Prostate gland (tissue), 2 donors: ENCODE measurements around the gene RARA. TPM values are rescaled to one million over a fixed set of nuclear protein-coding genes. Genes with fewer than 3 reads are reported as not detected.

Experiments
- DNase-seq: peaks from one replicate; pipeline ENCODE4 v3.0.0-alpha.2; 2019; ENCODE audit warnings: low spot score
- H3K27ac ChIP-seq, 2 donors: fragments of 200-600 bp; sonication (generic); 2 replicates each; pipeline ENCODE4 v1.5.1; 2017 to 2019
- H3K27me3 ChIP-seq: fragments of 200-600 bp; sonication (generic); replicated peaks from 2 replicates; pipeline ENCODE4 v1.5.1; 2019; ENCODE audit not compliant: insufficient read depth
- H3K36me3 ChIP-seq, 2 donors: fragments of 200-600 bp; sonication (generic); 1 replicate in 1 of 2; 2 replicates in 1 of 2; pipeline versions ENCODE4 v1.5.1 to v1.8.1; 2017 to 2019
- H3K4me1 ChIP-seq: fragments of 200-600 bp; sonication (generic); replicated peaks from 2 replicates; pipeline ENCODE4 v1.5.1; 2019
- H3K4me3 ChIP-seq, 2 donors: fragments of 200-600 bp; sonication (generic); 2 replicates each; pipeline ENCODE4 v1.5.1; 2017 to 2019
- H3K9me3 ChIP-seq: fragments of 200-600 bp; sonication (generic); 2 replicates; pipeline ENCODE4 v1.5.1; 2017
- POLR2A ChIP-seq: fragments of 450-650 bp; IDR thresholded peaks from one replicate; pipeline ENCODE4 v1.6.1; 2016; ENCODE audit warnings: antibody characterized with exemption, mild to moderate bottlenecking
- POLR2AphosphoS5 ChIP-seq: sonication (generic); formaldehyde crosslinking; IDR thresholded peaks from one replicate; pipeline ENCODE4 v1.6.1; 2017; ENCODE audit warnings: antibody characterized with exemption
- WGBS: methylation state at CpG from one replicate; pipeline ENCODE4 v1.1.5; 2018; 5-methylcytosine and 5-hydroxymethylcytosine counted together
- intact Hi-C: fragments of 100-400 bp; cut with DNase I; formaldehyde crosslinking; loops from one replicate; pipeline ENCODE4 v1.14.2; 2022
- total RNA-seq, 2 donors: library from RNA; depleted of rRNA; stranded (reverse); fragments of >200 nt; gene quantifications; one replicate each; pipeline ENCODE4 v1.1.0, GENCODE V29; 2016
- TF ChIP-seq, protein P1 (sequence below), 4 experiments: fragments of 200-600 bp in 2 of 4; fragments of 450-650 bp in 2 of 4; sonication (generic) in 2 of 4; IDR thresholded peaks; 1 replicate in 3 of 4; 2 replicates in 1 of 4; pipeline ENCODE4 v1.5.1; 2016 to 2019; ENCODE audit warnings: antibody characterized with exemption in 4 of 4, mild to moderate bottlenecking in 2 of 4, moderate library complexity in 2 of 4

Gene RARA
- total RNA-seq, 2 donors from 2014 or later = 24.4 to 70.6 TPM

DNA sequence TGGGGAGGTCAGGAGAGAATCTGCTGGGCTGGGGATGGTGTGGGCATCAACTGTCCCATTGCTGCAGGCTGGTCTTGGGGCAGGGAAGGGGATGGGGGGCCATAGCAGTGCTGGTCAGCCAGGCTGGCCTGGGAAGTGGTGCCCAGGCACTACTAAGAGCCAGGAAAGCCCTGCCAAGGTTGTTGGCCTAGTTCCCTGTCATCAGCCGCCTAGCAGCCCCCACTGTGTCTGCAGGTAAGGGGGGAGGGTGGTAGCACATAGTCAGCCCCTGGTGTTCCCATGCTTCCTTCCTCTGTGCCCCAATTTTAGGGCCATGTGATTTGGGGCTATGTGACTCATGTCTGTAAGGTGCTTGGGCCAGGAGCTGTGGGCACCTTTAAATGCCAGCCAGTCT lies 37.8 kb downstream of the RARA start:
- intact Hi-C loops = loop anchor here (5.0 kb wide), 1 partner anchor 34 kb away; no protein-coding TSS in a partner anchor
- H3K36me3 ChIP-seq = no peaks in the 10 kb centered on the region

DNA sequence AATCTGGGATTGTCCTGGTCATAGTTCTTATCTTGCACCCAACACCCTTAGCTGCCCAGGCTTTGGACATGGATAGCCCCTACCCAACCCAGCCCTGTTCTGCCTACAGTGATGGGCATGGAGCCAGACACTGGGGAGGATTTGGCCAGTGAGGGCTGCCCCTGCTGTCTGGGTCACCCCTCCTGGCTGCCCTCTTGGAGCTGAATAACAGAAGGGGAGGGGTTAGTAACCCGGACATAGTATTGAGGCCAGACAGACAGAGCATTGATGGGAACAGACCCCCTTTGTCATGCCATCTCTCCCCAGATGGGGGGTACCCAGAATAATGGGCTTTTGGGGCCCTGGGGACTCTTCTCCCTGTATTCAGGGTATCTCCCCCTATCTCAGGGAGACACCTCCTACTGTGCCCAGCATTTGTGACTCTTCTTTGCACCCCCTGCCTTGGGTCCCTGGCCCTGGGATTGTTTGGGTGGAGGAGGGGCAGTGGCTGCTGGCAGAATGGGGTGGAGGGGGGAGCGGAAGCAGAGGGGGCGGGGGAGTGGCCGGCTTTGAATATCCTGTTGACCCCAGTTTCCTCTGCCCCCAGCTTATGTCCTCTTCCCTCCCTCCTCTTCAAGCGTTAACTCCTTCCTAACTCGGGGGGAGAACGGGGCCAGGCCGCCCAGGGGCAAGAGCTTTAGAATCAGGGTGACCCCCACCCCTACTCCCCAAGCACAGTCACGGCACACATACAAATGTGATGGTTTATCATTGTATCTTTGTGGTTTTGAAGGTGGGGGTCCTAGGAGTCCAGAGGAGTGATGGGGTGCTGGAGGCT lies 38.5 kb downstream of the RARA start:
- no peak overlapping the region for H3K4me3 ChIP-seq
- 51% methylated on average over 9 of the region's 9 CpGs for WGBS
- no peak for DNase-seq
- H3K36me3 ChIP-seq = no peaks in the 10 kb centered on the region
- H3K27me3 ChIP-seq = no peaks in the 10 kb centered on the region
- peak overlapping the region; percentile 96 to 98 for H3K27ac ChIP-seq
- no peaks in the 10 kb centered on the region for H3K9me3 ChIP-seq
- TF ChIP-seq POLR2AphosphoS5 (no peak), POLR2A (no peak)
- TF ChIP-seq, protein P1, sequence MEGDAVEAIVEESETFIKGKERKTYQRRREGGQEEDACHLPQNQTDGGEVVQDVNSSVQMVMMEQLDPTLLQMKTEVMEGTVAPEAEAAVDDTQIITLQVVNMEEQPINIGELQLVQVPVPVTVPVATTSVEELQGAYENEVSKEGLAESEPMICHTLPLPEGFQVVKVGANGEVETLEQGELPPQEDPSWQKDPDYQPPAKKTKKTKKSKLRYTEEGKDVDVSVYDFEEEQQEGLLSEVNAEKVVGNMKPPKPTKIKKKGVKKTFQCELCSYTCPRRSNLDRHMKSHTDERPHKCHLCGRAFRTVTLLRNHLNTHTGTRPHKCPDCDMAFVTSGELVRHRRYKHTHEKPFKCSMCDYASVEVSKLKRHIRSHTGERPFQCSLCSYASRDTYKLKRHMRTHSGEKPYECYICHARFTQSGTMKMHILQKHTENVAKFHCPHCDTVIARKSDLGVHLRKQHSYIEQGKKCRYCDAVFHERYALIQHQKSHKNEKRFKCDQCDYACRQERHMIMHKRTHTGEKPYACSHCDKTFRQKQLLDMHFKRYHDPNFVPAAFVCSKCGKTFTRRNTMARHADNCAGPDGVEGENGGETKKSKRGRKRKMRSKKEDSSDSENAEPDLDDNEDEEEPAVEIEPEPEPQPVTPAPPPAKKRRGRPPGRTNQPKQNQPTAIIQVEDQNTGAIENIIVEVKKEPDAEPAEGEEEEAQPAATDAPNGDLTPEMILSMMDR (IDR thresholded peaks at IDR 0.05) = no peak
- intact Hi-C loops = loop anchor here (5.0 kb wide), 1 partner anchor 35 kb away; no protein-coding TSS in a partner anchor
- peaks cover 43% of the 10 kb centered on the region for H3K4me1 ChIP-seq

More for the DNA sequence above, 37.8 kb downstream of the RARA start:
- peaks cover 43% of the 10 kb centered on the region for H3K4me1 ChIP-seq
- no peak overlapping the region for H3K4me3 ChIP-seq
- WGBS = 50% methylated on average over 1 of the region's 1 CpG
- TF ChIP-seq POLR2AphosphoS5 (no peak), POLR2A (no peak)
- TF ChIP-seq, protein P1 (IDR thresholded peaks at IDR 0.05) = no peak
- peak overlapping the region; percentile 96 to 98 for H3K27ac ChIP-seq
- no peaks in the 10 kb centered on the region for H3K27me3 ChIP-seq
- H3K9me3 ChIP-seq = no peaks in the 10 kb centered on the region
- no peak for DNase-seq

DNA sequence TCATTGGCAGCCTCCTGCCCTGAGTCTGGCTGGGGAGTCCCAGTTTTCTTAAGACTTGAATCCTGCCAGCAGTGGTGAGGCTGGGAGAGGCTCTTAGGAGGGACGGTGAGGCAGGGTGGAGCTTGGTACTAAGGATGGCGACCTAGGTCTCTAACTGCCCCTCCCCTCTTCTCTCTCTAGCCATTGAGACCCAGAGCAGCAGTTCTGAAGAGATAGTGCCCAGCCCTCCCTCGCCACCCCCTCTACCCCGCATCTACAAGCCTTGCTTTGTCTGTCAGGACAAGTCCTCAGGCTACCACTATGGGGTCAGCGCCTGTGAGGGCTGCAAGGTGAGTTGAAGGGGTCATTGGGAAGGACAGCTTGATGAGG lies 39.1 kb downstream of the RARA start:
- peaks cover 43% of the 10 kb centered on the region for H3K4me1 ChIP-seq
- WGBS = 41% methylated on average over 5 of the region's 5 CpGs
- peak overlapping the region; percentile 46 to 98 for H3K27ac ChIP-seq
- DNase-seq = no peak
- TF ChIP-seq POLR2AphosphoS5 = no peak
- TF ChIP-seq POLR2A = no peak
- TF ChIP-seq, protein P1 (IDR thresholded peaks at IDR 0.05) = no peak
- intact Hi-C loops = loop anchor here (5.0 kb wide), 1 partner anchor 36 kb away; no protein-coding TSS in a partner anchor
- H3K4me3 ChIP-seq = no peak overlapping the region
- no peaks in the 10 kb centered on the region for H3K9me3 ChIP-seq
- H3K36me3 ChIP-seq = no peaks in the 10 kb centered on the region
- H3K27me3 ChIP-seq = no peaks in the 10 kb centered on the region

DNA sequence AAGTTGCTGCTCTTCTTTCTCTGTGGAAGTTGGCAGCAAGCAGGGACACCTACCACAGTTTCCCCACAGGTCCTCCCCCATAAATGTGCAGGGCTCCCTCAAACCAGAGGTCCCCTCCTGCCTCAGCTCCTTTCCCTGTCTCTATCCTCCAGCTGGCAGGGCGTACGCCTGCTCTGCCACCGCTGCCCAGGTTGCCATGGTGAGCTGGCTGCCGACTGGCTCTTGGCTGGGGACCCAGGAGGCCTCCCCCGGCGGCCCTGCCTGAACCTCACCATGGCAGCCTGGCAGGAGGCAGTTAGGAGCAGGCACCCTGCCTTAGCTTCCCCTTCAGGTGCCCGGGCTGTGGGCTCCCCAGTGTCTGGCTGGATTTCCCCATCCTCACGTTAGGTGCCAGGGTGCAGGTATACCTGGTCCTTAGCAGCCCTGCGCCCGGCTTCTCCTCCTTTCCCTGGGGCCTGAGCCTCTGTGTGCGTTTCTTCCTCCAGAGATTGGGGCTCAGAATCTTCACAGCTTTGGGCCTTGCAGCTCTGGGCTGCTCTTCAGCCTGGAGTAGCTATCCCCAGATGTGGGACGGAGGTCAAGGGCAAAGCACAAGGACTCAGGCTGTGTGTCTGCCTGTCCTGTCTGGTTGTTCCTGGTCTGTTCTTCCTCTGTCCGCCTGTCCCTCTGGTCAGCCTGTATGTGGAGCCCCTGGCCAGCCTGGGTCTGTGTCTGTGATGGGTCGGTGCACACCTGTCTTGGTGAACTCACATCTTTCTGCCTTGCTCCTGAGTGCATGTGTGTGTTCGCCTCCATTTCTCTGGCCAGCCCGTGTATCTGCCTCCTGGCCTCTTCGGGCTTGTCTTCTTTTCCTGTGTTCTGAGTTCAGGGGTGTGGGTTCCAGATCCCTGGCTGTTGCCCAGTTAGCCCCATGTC lies 39.8 kb downstream of the RARA start:
- TF ChIP-seq POLR2AphosphoS5 (peak; percentile 59), POLR2A (no peak)
- TF ChIP-seq, protein P1 (IDR thresholded peaks at IDR 0.05) = peak in 1 of 4 experiments; percentile 4
- 38% methylated on average over 17 of the region's 17 CpGs for WGBS
- H3K4me1 ChIP-seq = peaks cover 43% of the 10 kb centered on the region
- intact Hi-C loops = loop anchor here (5.0 kb wide), 1 partner anchor 37 kb away; no protein-coding TSS in a partner anchor
- no peaks in the 10 kb centered on the region for H3K27me3 ChIP-seq
- peak; percentile 79 for DNase-seq
- H3K4me3 ChIP-seq = no peak overlapping the region
- no peaks in the 10 kb centered on the region for H3K36me3 ChIP-seq
- peak overlapping the region; percentile 48 to 98 for H3K27ac ChIP-seq
- no peaks in the 10 kb centered on the region for H3K9me3 ChIP-seq
